ENCODE measurements around the gene LPAR1. TPM values are rescaled to one million over a fixed set of nuclear protein-coding genes. Genes with fewer than 3 reads are reported as not detected.

The LPAR1 gene
- total and polyA plus RNA-seq, 2 of the 8 experiments (the other 6 are each of a cell fraction or from before 2014, with no cell fraction given): 3.4 to 5.1 TPM

GRCh38 chr9:110877374-110877773 lies 160.9 kb downstream of the LPAR1 start (continued):
- TF ChIP-seq CHD7 (IDR thresholded peaks at IDR 0.05; ENCODE audit: insufficient replicate concordance, low read length): no peak
- TF ChIP-seq ATF2 (IDR thresholded peaks at IDR 0.05; ENCODE audit: low read length): no peak
- TF ChIP-seq TBP (IDR thresholded peaks at IDR 0.05; ENCODE audit: low read depth, low read length): no peak
- TF ChIP-seq MAX (IDR thresholded peaks at IDR 0.05): no peak
- TF ChIP-seq POLR2A (IDR thresholded peaks at IDR 0.05; ENCODE audit: control extremely low read depth in 1 of 2, low read depth in 2 of 2, low read length in 2 of 2): no peak
